NAMALWA (cell line): Measurements from ENCODE around the gene SLC38A8.

ENCODE experiments used
- DNase-seq: peaks from one replicate; pipeline ENCODE4 v3.0.0-alpha.2; 2015; ENCODE audit warnings: low spot score

The SLC38A8 gene

DNA sequence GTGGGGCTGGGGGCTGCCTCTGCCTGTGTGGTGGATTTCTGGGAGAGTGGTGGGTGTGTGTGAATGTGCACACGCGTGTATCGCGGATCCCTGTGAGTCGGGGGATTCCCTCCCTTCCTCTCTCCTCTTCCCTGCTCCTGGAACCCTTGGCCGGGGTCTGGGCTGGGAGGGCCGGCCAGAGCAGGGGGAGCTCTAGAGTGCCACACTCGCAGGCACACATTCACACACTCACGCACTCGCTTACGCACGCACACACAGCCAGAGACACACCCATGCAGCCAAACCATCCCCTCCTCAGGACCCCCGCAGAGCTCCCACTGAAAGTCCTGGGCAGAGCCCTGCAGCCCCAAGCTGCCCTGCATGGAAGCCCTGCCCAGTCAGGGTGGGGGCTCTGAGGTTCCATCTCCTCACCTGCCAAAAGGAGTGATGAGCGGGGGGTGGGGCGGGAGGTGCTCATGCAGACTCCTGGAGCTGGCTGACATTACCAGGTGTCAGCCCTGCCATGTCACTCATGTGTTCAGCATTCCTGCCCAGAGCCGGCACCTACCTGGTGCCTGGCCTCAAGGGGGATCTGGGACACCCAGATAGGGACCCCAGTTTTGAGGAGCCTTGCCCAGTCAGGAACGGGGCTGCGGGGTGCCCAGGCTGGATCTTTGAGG lies 72.7 kb downstream of the SLC38A8 start:
- no peak for DNase-seq

DNA sequence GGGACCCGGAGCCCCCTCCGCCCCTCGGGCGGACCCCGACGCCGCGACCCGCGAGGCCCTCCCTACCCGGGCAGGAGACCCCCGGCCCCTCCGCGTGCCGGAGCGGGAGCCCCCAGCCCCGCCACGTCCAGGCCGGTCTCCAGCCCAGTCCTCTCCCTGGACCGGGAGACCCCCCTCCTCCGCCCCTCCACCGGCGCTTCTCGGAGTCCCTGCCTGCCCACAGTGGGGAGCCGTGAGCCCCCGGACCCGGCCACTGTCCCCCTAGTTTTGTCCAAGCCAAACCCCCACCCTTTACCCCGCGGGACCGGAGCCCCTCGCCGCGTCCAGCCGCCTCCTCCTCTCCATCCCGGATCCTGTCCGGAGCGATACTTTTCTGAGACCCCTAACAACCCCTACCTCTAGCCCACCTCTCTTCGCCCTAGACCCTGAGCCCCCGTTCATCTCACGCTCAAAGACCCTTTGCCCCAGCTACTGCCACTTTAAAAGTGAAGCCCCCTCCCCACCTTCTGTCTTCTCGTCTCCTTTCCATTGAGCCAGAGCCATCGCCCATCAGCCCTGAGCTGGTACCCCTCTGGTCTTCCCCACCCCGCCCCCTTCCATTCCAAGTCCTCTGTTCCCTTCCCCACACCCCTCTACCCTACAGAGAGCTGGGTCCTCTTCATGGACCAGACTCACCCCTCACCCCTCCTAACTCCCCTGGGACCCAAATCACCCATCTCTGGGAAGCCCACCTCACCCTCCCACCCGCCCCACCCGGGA lies 73.5 kb downstream of the SLC38A8 start:
- no peak for DNase-seq

DNA sequence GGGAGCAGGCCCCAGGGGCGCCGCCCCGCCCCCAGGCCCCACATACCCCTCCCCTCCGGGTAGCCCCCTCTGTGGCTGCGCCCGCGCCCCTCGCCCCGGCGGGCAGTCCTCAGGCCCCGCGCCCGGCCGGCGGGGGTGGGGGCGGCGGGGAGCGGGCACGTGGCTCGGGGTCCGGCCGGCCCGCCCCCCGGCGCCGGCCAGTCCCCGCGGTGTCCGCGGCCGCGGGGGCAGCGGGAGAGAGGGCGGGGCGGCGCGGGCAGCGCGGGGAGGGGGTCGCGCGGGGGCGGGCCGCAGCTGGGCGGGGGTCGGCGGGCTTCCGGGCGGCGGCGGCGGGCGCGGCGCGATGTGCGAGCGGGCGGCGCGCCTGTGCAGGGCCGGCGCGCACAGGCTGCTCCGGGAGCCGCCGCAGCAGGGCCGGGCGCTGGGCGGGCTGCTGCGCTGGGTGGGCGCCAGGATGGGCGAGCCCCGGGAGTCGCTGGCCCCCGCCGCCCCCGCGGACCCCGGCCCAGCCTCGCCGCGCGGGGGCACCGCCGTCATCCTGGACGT lies 74.2 kb downstream of the SLC38A8 start:
- DNase-seq, result no peak

DNA sequence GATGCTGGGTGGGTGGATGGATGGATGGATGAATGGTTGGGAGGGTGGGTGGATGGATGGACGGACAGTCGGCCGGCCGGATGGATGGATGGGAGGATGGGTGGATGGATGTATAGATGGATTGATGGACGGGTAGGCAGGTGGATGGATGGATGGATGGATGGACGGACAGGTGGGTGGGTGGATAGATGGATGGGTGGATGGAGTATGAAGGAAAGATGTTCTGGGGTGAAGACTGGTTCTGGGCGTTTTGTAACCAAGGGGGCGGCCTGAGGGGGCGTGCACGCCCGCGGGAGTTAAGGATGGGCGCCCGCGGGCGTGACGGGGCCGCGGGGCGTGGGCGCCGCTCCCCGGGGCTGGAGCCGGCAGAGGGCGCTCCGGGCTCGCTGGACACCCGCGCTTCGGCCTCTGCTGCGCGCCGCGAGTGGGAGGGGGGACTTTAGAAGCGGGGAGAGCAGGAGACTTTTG lies 74.7 kb downstream of the SLC38A8 start, which contains the start of gene NECAB2:
Gene NECAB2, plus strand, starts transcription at position 407 of the 468 bp plus-strand sequence. CDS start 405 bp downstream, outside the sequence.
- DNase-seq, result no peak

DNA sequence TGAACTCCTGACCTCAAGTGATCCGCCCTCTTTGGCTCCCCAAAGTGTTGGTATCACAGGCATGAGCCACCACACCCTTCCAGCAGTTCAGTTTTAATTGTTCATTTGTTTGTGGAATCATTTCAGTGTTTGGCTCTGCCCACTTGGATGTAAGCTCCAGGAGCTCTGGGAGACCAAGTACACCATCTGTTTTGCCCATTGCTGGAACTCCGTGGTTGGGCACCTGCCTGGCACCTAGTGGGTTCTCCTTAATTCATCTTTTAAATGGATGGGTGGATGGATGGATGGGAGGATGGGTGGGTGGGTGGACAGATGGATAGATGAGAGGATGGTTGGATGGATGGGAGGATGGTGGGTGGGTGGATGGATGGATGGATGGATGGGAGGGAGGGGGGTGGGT lies 75.5 kb downstream of the SLC38A8 start:
- no peak for DNase-seq

DNA sequence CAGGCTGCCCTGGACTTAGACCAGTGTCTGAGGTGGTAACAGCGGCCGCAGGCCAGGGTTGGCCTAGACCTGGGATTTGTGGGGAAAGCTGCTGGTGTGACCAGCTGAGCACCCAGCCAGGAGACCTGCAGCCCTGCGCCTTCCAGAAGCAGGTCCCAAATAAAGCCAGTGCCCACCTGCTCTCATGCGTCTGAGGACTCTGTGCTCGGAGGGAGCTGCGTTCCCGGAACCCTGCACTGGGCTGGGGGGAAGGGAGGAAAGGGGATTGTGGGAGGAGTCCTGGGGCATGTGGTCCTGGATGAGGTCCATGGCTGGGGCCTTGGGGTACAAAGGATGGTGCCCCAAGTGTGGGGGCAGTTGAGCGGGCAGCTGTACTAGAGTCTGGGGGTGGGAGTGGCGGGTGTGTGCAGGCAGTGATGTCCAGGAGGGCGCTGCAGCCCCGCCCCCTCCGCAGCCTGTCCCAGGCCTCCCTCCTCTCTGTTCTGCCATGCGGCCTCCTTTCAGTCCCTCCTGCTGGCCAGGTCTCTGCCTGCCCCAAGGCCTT lies 76.4 kb downstream of the SLC38A8 start:
- DNase-seq, result no peak

DNA sequence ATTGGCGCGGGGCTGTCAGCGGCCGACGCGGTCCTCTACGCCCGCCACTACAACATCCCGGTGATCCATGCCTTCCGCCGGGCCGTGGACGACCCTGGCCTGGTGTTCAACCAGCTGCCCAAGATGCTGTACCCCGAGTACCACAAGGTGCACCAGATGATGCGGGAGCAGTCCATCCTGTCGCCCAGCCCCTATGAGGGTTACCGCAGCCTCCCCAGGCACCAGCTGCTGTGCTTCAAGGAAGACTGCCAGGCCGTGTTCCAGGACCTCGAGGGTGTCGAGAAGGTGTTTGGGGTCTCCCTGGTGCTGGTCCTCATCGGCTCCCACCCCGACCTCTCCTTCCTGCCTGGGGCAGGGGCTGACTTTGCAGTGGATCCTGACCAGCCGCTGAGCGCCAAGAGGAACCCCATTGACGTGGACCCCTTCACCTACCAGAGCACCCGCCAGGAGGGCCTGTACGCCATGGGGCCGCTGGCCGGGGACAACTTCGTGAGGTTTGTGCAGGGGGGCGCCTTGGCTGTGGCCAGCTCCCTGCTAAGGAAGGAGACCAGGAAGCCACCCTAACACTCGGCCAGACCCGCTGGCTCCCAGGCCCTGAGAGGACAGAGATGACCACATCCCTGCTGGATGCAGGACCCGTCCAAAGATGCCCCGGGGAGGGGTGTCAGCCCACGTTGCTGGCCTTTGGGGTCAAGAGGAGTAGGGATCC lies 77.0 kb downstream of the SLC38A8 start:
- DNase-seq, result no peak

DNA sequence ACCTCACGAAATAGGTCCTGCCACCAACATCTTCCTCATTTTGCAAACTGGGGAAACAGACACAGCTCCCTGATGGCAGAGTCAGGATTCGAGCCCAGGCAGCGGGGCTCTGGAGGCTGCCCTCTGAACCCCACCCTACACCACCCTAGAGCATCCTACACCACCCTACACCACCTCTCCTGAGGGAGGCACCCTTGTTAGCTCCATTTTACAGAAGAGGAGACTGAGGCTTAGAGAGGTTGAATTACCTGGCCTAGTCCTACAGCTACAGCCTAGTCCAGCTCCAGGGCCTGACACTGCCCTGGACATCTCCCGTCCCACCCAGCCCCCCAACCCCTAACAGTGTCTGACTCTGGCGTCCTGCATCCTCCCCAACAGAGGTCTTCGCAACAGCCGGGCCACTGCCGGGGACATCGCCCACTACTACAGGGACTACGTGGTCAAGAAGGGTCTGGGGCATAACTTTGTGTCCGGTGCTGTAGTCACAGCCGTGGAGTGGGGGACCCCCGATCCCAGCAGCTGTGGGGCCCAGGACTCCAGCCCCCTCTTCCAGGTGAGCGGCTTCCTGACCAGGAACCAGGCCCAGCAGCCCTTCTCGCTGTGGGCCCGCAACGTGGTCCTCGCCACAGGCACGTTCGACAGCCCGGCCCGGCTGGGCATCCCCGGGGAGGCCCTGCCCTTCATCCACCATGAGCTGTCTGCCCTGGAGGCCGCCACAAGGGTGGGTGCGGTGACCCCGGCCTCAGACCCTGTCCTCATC lies 77.7 kb downstream of the SLC38A8 start:
- DNase-seq, result no peak

DNA sequence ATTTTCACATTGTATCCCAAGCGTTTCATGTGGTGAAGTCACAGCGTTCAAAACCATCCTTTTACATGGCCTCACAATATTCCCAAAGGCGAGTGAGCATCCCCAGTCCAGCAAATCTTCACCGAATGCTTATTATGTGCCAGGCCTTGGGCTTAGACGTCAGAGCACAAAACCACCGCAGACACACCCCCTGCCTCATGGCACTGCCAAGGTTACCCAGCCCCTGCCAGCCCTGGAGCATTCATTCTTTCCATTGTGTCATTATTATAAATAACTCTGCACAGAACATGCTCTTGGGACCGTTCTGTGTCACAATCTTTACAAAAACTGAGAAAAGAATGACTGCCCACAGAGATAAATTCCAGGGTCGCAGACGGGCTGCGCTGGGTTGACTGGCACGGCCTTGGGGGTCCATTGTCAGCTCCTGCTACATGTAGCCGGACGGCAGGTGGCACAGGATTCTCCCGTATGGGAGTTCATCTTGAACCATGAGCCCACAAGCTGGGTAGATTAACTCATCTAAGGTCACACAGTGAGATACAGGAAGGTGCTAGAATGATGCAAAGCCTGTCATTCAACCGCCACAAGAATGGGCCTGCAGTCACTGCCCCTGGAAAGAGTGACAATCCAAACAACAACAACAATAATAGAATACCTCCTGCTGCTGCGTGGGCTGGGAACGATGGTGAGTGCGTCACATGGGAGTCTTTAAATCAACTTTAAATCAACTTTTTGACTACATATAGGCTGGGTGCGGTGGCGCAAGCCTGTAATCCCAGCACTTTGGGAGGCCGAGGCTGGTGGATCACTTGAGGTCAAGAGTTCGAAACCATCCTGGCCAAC lies 79.1 kb downstream of the SLC38A8 start:
- DNase-seq, result no peak

DNA sequence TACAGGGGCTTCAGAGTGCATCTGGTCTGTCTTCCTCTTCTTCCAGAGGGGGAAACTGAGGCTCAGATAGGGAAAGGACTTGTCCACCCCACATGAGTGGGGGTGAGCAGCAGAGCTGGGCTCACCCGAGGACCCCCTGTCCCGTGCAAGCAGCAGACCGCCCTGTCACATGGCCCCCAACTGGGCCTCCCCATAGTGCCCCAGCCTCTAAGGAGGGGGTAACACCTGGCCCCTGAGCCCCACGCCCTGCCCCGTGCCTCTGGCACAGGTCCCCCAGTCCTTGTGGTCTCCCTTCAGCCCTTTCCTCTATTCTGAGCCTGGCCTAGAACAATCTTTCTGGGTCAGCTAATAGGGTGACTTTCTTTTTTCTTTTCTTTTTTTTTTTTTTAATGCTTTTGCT lies 81.0 kb downstream of the SLC38A8 start:
- DNase-seq, result no peak

DNA sequence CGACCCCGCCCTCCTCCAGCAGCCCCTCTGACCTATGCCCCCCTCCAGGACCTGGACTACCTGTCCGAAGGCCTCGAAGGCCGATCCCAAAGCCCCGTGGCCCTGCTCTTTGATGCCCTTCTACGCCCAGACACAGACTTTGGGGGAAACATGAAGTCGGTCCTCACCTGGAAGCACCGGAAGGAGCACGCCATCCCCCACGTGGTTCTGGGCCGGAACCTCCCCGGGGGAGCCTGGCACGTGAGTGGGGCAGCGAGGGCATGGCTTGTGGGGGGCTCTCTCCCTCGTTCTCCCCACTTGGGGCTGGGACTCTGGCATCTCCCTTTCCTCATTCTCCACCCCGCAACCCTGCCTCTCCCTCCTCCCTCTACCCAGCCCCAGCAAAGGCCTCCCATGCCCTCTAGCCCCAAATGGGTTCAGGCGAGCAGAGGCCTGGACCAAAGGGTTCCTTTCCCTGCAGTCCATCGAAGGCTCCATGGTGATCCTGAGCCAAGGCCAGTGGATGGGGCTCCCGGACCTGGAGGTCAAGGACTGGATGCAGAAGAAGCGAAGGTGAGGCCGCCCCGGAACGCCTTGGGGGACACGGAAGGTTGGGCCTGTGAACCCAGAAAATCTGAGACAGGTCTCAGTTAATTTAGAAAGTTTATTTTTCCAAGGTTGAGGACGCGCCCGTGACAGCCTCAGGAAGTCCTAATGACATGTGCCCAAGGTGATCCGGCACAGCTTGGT lies 81.9 kb downstream of the SLC38A8 start:
- no peak for DNase-seq
